ENCODE data around the gene INSRR.
A peak's percentile ranks its signal among the peaks of the same experiment; 100 is the strongest.

INSRR gene

DNA sequence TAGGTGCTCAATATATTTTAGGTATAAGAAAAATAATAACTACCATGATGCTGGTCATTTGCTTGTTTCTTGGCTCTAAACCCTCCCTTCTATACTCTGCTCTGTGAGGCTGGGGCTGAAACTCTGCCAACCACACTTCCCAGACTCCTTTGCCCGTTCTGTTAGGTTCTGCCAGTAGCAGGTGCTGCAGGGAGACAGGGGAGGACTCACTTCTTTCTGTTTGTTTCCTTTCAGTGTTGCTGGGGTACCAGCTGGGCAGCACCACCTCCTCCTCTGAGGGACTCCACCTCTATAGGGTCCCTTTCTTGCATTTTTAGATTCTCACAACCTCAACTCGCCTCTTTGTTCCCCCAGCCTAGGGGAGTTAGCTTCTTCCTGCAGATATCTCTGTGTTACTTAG is 25.3 kb downstream of the INSRR start:
- no peak for DNase-seq (ENCODE audit: low read depth, low spot score)

DNA sequence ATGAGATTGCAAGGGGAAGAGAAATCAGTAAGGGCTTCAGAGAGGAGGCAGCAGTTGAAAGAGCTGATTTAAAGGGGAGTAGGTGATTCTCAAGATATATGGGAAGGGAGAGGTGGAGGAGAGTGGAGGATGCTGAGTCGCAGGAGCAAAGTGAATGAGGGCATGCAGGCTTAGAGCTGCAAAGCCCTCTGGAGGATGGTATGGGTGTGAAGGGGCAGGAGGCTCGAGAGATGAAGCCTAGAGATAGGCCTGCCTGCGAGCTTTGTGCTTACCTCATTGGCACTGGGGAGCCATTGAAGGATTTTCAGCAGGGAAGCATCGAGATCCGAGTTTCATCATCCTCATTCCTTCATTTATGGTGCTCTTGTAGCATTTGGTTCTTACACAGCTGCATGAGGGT is 26.5 kb downstream of the INSRR start:
- DNase-seq (ENCODE audit: low read depth, low spot score) = no peak

DNA sequence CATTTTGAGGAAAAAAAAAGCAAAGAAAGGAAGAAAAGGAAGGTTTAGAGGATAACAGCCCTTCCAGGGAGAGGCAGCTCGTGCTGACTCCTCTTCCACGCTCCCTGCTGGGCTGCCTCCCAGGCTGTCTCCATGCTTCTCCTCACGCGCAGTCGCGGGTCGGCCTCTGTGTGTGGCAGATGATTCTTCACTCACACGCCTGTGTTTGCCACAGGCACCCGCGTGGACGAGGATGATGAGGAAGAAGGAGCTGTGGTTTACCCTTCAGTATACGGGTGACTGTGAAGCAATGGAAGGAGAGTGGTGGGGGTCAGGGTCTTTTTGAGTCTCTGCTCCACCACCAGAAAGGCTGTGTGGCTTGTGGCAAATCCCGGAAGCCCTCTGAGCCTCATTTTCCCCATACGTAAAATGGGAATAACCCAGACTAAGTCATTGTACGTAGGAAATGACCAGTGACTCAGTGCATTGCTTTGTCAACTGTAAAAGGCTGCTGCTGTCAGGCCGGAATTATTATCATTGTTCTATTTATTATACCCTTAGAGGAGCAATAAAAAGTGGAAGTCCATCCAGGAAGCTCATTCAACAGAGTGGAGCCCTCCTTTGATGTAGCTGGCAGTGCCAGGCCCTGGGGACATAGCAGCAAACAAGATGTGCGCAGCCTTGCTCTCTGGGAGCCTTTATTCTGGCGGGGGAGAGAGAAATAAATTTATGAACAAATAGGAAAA is 30.4 kb downstream of the INSRR start:
- no peak for DNase-seq (ENCODE audit: low read depth, low spot score)

DNA sequence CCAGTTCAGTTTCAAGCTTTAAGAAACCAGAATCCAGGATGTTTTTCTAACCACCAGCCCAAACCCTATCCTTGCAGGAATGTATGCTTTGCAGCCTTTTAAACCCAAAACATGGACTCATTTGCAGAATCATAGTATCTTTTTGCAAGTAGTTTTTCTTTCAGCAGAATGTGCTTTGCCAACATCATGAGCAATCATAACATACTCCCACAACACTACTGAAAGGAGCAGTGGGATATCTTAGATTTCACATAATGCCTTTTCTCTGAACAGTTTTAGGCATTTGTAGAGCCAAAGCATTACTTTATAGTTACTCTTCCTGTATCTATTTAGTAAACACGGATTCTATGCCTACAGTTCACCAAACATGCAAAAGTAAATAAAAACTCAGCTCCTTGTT is 32.3 kb downstream of the INSRR start:
- DNase-seq (ENCODE audit: low read depth, low spot score) = no peak

DNA sequence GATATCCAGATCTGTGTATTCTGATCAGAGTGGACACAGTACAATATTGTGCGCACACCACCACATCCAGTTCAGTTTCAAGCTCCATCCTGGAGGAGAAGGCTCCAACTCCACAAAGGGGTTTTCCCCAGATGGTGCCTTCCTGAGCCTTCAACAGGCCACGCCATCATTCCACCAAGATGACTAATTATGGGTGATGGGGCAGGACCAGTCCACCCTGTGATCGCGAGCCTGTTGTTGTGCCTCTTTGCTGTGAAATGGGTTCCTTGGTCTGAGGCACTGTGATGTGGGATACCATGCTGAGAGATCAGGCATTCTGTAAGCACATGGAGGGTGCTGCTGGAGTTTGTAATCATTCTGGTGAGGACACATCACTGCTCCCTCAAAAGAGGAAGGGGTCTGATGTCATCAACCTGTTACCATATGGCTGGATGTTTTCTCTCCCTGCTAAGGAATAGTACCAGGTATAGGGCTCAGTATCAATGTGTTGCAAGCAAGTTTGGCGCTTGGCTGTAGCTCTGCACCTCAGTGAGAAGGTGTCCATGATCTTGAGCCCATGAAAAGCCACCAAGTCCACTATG is 35.6 kb downstream of the INSRR start:
- no peak for DNase-seq (ENCODE audit: low read depth, low spot score)

DNA sequence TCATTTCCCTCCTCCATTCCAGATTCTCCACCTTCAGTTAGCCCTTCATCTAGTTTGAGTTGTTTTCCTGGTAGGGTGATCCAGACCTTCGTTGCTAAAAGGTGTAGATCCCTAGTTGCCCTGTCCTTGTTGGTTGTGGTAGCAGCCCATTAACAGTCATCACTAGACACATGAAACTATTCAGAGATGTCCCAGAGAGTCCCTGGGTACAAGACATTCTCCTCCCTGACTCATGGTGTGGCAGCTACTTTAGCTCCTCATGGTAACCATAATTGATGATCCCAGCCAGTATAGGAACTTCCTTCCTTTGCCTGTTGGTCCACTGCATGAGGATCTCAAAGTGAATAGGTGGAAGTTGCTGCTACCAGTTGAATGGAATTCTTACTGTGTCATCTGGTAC is 36.2 kb downstream of the INSRR start:
- DNase-seq (ENCODE audit: low read depth, low spot score) = no peak

DNA sequence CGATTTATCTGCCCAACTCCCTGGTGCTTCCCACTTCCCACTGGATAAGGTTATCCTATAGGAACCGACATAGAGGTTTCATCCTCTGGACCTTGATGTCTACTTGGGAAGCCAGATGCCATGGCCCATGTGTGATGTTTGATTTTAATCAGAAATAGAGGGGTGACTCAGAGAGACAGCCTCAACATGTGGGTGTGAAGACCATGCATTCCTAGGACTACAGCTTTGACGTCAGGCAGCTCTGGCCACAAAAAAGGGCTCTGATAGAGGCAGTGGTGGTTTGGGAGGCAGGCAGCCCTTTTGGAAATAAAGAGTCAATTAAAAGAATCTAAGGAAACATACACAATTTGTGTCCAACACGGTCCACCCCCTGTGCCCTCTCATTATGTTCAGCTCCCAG is 37.1 kb downstream of the INSRR start:
- no peak for DNase-seq (ENCODE audit: low read depth, low spot score)

DNA sequence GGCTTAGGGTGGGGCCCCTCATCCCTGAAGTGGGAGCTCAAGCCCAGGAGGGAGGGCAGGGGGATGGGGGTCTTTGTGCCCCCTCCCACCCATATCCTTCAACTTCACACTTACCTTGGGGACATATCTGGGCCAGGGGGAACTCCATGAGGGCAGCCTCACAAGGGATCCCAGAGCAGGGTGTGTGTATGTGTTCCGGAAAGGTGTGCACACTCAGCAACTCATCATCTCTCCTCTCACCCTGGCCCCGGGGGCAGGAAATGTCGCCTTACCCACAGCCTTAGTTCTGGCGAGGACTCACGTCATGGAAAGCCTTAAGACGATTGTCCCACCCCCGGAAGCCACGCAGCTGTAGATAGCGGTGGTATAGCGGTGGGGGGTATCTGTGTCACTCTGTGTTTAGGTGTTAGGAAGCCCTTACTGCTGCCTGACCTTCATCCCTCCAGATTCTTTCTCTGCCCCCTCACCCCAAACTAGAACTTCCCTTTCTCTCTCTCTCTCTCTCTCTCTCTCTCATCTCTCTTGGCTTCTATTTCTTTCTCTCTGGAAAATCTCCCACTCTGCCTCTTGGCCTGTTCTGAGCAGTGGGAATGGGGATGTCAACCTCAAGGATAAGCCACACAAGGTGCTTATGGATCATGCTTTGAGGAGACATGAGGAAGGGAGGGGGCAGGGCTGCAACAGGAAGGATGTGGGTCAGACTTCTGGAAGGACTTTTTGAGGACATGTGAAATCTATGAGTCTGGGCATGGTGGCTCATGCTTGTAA is 42.2 kb downstream of the INSRR start, which contains the start of gene SH2D2A:
TSS of gene SH2D2A (minus strand) at position 288 of the 768 bp plus-strand sequence. CDS start at position 148, 140 bp downstream.
- no peak for DNase-seq (ENCODE audit: low read depth, low spot score)

DNA sequence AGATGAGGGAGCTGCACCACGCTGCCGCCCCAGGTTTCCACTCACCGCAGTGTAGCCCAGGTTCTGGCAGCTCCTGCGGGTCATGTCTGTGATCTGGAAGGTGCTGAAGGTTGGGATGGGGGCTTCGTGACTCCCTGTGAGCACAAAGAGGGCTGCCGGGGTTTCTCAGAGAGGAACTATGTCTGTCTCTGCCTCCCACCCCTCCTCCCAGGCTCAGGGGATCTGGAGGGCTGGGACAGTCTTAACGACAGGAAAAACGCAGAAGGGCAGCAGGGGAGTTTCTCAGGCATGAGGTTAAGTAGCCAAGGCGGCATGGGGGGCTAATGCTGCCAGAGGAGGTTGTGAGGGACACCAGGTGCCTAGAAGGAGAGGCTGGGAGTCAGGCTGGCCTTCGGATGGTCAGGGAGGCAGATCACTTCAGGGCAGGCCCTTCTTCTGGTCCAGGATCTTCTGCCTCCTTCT is 42.9 kb downstream of the INSRR start:
- no peak for DNase-seq (ENCODE audit: low read depth, low spot score)

DNA sequence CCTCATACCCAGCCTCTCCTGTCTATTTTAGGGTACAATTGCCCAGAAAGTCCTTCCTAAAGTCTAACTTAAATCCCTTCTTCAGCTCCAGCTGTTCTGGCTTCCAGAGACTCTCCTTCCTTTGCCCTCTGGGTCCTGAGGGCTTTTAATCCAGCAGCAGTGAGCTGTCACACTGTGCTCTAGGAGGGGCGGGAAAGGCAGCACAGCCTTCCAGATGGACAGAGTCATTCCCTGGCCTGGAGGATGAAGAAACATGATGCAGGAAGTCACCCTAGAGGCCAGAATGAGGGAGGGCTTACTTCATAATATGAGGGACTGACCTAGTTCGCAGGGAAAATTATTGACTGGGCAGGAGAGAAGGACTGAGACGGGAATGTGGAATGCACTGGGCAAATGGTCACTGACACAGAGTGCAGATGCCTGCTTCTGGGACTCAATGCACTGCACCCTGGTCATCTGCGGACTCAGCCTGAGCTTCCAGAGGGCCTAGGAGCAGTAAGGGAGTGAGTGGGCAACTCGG is 43.5 kb downstream of the INSRR start:
- peak; percentile 65 for DNase-seq (ENCODE audit: low read depth, low spot score)

DNA sequence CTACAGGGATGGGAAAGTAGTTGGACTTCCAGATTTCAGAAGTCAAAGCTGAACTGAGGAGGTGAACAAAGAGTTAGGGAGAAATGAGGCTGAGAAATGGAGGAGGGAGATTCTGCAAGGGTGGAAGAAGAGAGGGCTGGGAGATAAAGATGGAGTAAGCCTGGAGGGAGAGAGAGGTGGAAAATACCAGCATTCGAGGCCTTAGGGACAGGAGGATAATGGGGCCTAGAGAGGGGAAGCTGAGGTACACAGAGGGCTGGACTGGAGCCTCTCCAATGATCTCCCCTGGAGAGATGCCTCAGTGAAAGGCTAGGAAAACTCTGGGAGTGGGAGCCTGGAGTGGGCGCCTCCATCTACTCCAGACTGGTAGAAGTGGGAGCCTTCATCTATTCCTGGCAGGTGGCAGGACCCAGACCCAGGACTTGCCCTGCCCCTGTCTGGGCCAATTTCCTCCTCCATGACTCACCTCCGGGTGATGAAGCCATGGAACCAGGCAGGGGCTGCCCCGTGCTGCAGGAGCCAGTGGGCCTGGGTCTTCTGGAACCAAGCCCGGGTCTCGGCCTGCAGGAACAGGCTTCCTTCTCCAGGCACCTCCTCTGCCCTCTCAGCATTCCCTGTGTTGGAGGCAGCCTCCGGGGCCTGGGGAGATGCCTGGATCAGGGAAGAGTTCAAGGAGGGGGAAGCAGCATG is 44.2 kb downstream of the INSRR start:
- no peak for DNase-seq (ENCODE audit: low read depth, low spot score)

DNA sequence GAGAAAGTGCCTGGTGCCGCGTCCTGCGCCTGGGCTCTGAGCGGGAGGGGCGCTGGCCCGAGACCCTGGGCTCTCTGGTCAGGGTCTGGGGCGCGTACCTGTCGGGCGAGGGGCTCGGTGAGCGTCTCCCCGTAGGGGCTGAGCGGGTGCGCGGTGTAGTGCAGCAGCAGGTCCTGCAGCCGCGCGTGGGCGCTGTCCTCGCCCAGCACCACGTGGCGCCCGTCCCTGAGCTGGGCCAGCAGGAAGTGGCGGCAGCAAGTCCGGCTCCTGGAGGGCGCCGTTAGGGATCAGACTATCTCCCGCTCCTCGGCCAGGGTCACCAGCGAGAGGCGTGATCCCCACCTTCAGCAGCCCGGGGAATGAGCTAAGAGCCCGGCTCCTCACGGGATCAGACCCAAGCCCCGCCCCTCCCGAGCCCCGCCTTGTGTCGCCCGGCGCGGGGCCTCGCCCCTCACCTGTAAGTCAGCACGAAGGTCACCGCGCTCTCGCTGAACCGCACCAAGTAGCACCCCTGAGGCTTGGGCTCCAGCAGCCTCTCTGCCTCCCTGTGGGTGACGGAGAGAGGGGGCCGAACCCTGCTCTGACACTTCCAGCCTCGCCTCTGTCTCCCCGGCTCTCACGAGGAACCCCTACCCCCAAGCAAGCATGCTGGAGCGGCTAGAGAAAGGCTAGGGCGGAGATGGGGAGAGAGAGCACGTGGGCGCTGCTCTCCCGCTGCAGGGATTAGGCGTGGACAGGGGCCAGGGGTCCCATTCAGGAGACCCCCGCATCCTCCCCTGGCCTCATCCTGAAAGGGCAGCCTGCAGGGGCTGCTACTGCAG is 45.0 kb downstream of the INSRR start:
- peak; percentile 71 for DNase-seq (ENCODE audit: low read depth, low spot score)

DNA sequence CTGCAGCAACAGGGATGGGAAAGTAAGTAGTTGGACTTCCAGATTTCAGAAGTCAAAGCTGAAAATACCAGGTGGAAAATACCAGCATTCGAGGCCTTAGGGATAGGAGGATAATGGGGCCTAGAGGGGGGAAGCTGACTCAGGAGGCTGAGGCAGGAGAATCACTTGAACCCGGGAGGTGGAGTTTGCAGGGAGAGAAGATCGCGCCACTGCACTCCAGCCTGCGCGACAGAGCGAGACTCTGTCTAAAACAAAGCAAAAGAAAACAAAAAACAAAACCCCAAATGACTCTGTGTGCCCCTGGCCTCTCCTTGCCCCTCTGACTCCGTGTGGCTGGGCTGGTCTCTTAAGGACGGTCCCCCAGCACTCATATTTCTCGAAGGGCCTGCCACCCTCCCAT is 45.6 kb downstream of the INSRR start:
- DNase-seq (ENCODE audit: low read depth, low spot score) = no peak

DNA sequence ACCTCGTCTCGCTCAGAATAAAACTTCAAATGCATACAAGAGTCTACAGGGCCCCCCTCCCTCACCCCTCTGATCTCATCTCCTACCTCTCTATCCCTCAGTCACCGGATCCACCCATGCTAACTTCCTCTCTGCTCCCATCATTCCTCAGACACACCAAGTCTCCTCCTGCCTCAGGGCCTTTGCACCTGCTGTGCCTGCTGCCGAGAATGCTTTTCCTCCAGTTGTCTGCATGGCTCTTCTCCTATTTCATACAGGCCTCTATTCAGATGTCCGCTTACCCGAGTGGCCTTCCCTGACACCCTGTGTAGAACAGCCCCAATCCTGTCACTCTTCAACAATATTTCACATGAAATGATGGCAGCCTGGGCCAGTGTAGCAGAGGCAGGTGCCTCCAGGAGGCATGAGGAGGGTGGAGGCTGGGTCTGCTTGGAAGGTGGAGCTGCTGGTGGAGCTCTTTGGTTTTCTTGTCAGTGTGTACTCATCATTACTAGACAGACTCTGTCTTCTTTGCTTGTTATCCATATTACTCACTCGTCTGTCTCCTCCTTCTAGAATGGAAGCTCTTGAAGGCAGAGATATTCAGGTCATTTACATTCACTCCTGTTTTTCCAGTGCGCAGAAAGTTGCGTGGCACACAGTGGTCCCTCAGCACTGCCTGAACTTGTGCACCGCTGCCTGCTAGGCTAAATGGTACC is 46.5 kb downstream of the INSRR start:
- DNase-seq (ENCODE audit: low read depth, low spot score) = no peak

DNA sequence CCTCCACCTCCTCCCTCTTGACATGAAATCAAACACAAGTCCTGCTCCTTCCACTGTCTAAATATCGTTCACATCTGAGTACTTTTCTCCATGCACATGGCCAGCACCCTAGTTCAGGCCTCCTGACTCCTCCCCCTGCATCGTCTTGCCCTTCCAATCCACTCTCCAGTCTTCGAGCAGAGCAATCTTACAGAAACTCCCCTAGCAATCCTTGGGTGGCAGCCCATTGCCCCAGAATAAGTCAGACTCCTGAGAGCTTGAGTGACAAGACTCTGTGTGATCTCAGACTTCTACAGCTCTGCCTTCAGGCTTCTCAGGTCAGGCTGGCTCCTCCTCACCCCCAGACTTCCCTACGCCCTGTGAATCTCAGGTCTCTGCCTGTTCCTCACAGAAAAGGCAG is 47.7 kb downstream of the INSRR start:
- no peak for DNase-seq (ENCODE audit: low read depth, low spot score)

DNA sequence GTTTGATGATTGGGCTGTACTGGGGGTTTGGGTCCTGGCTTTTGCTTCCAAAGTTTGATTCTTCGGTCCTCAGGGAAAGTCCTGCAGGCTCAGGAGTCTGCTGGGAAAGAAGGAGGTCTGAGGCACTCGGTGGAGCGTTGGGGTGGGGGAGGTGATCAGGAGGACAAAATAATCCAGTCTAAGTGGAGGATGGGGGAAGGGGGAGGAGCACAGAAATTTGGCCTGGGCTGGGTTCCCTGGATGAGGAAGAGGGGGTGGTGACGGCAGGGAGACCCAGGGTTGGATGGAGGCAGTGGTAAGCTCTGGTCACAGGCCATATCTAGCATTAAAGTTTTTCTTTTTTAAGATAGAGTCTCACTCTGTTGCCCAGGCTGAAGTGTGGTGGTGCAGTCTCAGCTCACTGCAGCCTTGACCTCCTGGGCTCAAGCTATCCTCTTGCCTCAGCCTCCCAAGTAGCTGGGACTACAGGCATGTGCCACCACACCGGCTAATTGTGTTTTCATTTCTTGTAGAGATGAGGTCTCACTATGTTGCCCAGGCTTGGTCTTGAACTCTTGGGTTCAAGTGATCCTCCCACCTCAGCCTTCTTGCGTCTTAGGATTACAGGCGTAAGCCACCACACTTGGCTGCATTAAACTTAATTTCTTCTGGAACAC is 49.1 kb downstream of the INSRR start:
- DNase-seq (ENCODE audit: low read depth, low spot score) = no peak

DNA sequence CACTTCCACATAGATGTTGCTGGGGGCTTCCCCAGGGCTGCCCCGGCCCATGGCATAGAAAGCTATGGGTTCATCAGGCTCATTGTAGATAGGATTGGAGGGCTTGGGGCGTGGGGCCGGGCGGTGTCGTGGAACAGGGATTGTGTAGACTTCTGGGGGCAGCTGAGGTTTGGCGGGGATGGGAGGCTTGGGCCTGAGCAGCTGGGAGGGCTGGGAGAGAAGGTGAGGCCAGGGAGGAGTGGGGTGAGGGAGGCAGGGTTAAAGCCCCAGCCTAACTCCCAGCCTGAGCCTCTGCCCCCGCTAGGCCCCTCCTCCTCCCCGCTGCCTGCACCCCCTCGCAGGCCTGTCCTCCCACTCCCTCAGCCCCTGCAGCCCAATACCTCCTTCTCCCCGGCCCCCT is 49.6 kb downstream of the INSRR start:
- no peak for DNase-seq (ENCODE audit: low read depth, low spot score)

DNA sequence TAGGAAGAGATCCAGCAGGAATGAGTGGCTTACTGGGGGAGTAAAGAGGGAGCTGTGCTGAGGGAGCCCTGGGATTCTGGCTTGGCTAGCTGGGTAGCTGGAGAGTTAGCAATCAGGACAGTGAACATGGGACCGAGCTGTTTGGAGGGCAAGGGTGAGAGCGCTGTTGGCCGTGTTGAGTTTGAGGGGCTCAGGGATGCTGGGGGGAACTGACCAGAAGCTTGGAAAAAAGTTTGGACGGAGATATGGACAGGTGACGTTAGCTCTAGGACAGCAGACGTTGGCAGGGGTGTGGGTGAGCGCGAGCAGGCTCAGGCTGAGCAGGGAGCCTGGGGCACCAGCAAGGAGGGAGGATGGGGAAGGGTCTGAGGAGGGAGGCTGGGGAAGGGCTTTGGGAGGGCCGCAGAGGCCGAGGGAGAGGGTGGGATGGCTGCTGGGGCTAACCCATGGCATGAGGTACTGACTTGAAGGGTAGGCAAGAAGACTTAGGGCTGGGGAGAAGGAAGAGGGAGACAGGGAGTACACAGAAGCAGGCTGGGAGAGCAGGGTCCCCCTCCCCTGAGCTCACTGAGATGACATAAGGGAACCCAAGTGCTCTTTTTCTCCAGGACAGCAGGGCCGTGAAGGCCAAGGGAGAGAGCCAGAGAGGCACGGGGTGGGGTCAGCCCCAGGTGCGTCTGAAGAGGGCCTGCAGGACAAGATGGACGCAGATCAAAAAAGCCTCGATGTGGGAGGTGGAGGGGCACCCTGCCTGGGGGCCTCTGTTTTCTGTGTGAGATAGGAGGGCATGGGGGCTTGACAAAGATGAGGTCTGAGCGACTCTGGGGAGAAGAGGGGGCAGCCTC is 50.5 kb downstream of the INSRR start:
- DNase-seq (ENCODE audit: low read depth, low spot score) = no peak

DNA sequence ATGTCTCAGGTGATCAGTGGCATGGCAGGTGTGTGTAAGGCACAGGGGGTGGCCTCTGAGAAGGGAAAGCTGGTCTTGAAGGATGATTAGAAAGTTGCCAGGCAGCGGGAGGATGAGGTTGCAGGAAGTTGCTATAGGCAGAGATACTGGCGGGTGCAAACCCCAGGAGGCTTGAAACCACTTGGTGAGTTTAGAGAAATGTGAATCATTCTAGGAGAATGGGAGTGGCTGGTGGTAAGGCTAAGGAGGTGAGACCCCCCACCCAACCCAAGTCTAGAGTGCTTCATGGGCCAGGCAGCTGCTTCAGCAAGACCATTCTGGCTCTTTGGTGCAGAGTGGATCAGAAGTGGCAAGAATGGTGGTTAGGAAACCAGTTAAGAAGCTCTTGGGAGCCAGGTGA is 51.3 kb downstream of the INSRR start:
- no peak for DNase-seq (ENCODE audit: low read depth, low spot score)
